OCI-LY7 (cell line): ENCODE measurements around the gene CHKA.

ENCODE experiments used
- EZH2phosphoT487 ChIP-seq: fragments of 200-600 bp; sonication (generic); IDR thresholded peaks from 2 replicates; pipeline ENCODE4 v1.6.1; 2018; ENCODE audit warnings: low read depth, borderline replicate concordance, mild to moderate bottlenecking, mixed run types, antibody characterized with exemption, low read length, moderate library complexity, mixed read lengths
- TF ChIP-seq, protein P1 (sequence below): fragments of 200-600 bp; sonication (generic); conservative IDR thresholded peaks from 2 replicates; pipeline ENCODE4 v1.5.1; 2014; ENCODE audit warnings: mild to moderate bottlenecking, antibody characterized with exemption, low read length, moderate library complexity, mixed read lengths

DNA sequence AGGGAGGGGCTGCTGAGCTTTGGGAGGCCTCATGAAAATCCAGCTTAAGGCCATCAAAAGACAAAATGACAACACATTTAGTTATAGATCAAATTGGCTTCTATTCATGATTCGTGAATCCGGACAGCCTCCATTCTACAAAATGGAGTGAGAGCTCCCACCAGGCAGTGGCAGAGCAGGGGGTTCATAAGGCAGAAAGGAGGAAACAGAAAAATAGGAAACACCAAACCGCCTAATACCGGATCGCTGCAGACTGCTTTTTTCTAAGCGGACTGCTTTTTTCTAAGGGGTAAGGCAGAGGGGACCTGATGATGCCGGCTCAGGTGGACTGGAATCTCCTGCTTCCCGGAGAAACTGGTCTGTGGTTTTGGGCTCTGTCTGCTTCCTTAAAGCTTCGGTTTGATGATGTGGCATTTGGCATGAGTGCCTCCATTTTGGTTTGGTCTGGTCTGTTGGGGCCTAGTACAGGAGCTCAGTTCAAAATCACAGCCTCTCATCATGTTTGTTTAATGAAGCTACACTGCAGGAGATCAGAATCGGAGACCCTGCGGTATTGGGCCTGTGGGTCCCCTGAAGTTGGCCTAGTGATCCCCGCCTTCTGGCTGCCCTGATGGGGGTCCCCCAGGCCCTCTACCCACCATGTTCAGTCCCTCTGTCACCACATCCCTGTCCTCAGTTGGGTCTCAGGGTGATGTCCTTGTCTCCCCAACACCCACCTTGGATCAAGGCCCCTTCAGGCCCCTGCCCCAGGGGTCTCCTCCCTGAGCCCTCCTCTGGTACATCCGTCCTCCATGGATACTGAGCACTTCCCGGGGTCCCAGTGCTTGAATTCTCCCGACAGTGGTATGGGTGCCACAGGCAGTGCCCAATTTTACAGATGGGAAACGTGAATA, 109.9 kb downstream of the CHKA start:
- TF ChIP-seq, protein P1, sequence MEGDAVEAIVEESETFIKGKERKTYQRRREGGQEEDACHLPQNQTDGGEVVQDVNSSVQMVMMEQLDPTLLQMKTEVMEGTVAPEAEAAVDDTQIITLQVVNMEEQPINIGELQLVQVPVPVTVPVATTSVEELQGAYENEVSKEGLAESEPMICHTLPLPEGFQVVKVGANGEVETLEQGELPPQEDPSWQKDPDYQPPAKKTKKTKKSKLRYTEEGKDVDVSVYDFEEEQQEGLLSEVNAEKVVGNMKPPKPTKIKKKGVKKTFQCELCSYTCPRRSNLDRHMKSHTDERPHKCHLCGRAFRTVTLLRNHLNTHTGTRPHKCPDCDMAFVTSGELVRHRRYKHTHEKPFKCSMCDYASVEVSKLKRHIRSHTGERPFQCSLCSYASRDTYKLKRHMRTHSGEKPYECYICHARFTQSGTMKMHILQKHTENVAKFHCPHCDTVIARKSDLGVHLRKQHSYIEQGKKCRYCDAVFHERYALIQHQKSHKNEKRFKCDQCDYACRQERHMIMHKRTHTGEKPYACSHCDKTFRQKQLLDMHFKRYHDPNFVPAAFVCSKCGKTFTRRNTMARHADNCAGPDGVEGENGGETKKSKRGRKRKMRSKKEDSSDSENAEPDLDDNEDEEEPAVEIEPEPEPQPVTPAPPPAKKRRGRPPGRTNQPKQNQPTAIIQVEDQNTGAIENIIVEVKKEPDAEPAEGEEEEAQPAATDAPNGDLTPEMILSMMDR, result no peak
- no peak for TF ChIP-seq EZH2phosphoT487
